Measurements from ENCODE around the gene FGD4. TPM values are rescaled to one million over a fixed set of nuclear protein-coding genes. Genes with fewer than 3 reads are reported as not detected.

FGD4 gene
- total RNA-seq = 10 to 100 TPM; 24.5 to 26.7 TPM
- long read RNA-seq, donor 1, partial matches to known transcripts = 5 of 11 reads
- long read RNA-seq, donor 1, other reads (novel, unspliced or antisense) = 5 of 11 reads
- long read RNA-seq, donor 2, partial matches to known transcripts = 25 of 41 reads
- long read RNA-seq, donor 2, other reads (novel, unspliced or antisense) = 16 of 41 reads

DNA sequence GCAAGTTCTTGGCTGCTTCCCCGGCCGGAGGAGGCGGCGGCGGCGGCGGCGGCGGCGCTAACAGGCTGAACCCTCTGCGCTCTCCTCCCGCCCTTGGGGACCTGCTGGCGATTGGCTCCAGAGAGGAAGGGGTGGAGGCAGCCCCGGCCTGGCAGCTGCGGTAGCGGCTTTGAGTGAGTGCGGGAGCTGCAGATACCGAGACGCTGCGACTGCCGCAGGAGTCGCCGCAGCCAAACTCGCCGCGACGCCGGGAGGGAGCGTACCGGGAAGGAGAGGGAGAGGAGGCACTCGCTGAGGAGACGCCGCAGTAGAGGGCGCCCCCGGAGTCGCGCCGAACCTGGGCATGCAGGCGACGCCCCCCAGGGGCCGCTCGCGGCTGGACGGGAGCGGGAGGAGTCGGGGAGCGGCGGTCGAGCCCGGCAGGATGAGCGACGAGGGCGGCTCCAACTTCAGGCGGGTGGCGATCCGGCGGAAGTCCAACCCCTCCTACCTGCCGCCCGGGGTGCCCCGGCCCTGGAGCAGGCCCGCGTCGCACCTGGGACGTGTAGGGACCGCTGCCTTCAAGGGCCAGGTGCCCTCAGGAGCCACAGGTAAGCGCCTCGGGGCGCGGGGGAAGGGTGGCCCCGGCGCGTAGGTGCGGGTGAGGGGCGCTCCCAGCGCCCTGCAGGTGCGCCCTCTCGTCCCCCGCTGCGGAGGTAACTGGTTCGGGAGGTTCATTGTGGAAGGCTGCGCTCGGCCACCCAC is at the start of gene FGD4:
FGD4 (plus strand) TSS at position 189 of the 744 bp plus-strand sequence.
- intact Hi-C loops (cut with DNase I) = no loop called here
- DNase-seq (ENCODE audit: low spot score) = peak; percentile 93

DNA sequence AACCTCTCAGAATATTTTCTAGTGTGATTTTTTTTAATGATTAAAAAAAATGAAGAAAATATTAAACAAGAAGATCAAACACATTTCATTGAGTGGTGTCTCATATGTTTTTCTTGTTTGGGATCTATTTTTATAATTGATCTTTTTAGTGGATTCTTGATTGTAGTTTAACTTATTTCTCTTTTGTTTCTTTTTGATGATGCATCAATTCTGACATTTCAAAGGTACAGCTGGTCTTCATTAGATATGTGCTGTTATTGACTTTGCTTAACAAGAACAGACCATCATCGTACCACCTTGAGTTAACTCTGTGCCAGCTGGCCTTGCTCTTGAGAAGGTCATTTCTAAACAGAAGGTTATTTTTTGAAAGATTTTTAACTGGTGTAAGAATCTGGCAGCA is 45.8 kb upstream of the FGD4 start:
- intact Hi-C loops (cut with DNase I) = no loop called here
- DNase-seq (ENCODE audit: low spot score) = no peak

DNA sequence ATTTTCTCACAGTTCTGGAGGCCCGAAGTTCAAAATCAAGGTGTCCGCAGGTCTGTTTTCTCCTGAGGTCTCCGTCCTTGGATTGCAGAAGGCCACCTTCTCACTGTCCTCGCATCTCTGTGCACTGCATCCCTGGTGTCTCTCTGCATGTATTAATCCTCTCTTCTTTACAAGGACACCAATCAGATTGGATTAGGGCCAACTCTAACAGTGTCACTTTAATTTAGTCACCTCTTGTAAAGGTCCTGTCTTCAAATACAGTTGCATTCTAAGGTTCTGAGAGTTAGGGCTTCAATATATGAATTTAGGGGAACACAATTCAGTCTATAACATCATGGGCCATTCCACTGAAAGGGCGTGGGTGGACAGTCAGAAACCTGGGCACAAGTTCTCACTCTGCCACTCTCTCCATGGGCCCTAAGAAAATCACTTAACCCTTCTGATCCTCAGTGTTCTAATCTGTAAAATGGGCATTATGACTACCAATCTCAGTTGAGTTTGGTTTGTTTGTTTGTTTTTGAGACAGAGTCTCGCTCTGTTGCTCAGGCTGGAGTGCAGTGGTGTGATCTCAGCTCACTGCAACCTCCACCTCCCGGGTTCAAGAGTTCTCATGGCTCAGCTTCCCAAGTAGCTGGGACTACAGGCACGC is 41.6 kb upstream of the FGD4 start:
- DNase-seq (ENCODE audit: low spot score) = no peak
- intact Hi-C loops (cut with DNase I) = no loop called here

DNA sequence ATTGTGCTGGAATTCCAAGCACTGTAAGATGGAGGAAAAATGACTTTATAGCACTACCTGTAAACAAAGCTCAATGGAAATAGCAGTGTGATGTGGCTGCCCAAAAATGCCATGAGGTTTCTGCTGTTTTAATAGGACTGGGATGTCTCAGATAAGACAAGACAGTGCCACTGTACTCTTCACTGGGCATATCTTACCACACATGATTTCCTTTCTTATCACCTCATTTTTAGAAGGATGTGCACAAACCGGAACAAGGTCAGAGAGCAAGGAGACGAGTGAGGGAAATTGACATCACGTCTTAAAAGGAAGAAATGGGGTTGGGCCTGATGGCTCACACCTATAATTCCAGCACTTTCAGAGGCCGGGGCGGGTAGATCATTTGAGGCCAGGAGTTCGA is 38.4 kb upstream of the FGD4 start:
- intact Hi-C loops (cut with DNase I) = loop anchor here (10.0 kb wide), 2 partner anchors 304 to 314 kb away; partner anchors contain the start of gene DNM1L (in 1 of the 2)

DNA sequence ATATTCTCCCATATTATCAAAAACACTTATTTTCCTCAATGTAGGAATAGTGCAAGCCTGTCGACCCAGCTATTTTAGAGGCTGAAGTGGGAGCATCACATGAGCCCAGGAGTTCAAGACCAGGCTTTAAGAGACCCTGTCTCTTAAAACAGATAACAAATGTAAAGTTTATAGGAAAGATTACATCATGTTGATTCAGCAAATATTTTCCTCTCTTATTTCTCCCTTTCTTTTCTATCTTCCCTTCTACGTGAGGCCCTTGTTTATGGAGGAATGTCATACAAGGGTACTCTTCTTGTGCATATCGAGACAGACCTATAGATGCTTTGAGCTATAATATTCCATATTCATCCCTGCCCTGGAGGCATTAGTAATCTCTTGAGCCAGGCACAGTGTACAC is 36.5 kb upstream of the FGD4 start:
- no peak for DNase-seq (ENCODE audit: low spot score)
- intact Hi-C loops (cut with DNase I) = loop anchor here (10.0 kb wide), 2 partner anchors 302 to 312 kb away; partner anchors contain the start of gene DNM1L (in 1 of the 2)

More for the DNA sequence above, 38.4 kb upstream of the FGD4 start:
- DNase-seq (ENCODE audit: low spot score) = no peak

DNA sequence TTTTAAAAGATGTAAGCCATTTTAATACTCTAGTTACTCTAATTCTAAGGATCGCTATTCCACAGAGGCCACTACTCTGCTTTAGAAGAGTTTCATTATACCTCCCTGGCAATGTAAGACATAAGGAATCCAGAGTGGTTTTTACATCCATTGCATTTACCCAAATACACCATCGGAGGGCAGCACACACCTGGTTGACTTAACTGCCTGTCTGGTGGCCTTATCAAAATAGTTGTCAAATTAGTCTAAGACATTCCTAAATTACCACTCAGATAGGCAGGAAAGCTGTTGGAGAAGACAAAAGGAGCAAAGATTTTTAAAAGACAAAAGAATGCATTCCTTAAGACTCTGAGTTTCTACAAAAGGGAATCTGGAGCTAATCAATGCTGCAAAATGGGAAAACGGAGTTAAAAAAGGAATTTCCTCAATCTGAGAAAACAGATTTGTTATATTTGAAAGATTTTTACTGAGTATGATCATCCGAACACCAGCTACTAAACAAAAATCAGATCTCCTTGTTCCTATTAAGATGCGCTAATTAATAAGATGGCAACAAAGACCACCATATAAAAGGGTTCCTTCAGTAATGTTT is 33.8 kb upstream of the FGD4 start:
- no peak for DNase-seq (ENCODE audit: low spot score)
- intact Hi-C loops (cut with DNase I) = loop anchor here (10.0 kb wide), 2 partner anchors 299 to 309 kb away; partner anchors contain the start of gene DNM1L (in 1 of the 2)

DNA sequence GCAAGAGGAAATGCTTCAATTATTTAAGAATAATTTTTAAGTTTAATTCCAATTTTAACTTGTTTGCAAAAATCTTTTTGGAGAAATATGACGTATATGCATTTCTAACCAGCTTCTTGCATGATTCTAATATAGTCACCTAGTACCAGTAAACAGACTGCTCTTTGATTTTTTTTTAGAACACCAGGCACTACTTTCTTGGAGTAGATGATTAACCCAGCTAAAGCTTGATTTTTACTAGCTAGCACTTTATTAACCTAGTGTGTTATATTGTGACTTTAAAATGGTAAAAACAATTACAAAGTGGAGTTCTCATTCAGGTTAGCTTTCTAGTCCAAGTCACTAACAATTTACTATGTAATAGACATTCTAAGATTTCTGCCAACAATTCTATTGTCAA is 32.6 kb upstream of the FGD4 start:
- intact Hi-C loops (cut with DNase I) = loop anchor here (10.0 kb wide), 2 partner anchors 298 to 308 kb away; partner anchors contain the start of gene DNM1L (in 1 of the 2)
- DNase-seq (ENCODE audit: low spot score) = no peak

DNA sequence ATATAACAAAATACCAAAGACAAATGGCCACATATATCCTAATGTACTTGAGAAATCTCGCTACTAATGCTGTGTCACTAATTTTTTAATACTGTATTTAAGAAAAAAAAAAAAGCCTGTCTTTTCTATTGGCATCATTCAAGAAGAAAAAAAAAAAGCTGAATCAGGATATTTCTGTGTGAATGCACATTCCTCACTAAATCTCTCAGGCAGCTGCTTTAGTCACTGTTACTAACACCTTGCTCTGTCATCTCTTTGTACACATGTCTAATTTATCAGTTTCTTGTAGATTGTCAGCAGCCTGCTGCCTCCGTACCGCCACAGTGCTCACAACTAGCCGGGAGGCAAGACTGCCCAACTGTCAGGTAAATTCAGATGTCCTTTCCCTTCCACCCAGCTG is 32.0 kb upstream of the FGD4 start:
- intact Hi-C loops (cut with DNase I) = loop anchor here (10.0 kb wide), 2 partner anchors 297 to 307 kb away; partner anchors contain the start of gene DNM1L (in 1 of the 2)
- no peak for DNase-seq (ENCODE audit: low spot score)

DNA sequence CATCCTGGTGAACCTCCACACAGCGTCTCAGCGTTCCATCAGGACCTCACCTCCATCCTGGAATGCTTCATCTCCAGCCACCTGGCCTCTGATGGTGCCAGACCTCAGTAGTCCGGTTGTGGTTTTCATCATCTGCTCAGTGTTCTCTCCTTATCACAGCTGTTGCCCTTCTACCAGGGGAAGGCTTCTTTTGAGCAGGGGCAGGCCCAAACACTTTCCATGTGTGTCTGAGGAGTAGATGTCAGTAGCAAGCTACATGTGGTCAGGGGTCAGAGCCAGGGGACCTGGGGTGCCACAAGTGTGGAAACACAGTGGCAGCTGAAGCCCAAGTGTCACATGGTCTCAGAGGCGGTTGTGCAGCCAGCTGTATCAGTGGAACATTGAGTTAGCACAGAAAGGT is 30.2 kb upstream of the FGD4 start:
- intact Hi-C loops (cut with DNase I) = loop anchor here (10.0 kb wide), 2 partner anchors 296 to 306 kb away; partner anchors contain the start of gene DNM1L (in 1 of the 2)
- no peak for DNase-seq (ENCODE audit: low spot score)

DNA sequence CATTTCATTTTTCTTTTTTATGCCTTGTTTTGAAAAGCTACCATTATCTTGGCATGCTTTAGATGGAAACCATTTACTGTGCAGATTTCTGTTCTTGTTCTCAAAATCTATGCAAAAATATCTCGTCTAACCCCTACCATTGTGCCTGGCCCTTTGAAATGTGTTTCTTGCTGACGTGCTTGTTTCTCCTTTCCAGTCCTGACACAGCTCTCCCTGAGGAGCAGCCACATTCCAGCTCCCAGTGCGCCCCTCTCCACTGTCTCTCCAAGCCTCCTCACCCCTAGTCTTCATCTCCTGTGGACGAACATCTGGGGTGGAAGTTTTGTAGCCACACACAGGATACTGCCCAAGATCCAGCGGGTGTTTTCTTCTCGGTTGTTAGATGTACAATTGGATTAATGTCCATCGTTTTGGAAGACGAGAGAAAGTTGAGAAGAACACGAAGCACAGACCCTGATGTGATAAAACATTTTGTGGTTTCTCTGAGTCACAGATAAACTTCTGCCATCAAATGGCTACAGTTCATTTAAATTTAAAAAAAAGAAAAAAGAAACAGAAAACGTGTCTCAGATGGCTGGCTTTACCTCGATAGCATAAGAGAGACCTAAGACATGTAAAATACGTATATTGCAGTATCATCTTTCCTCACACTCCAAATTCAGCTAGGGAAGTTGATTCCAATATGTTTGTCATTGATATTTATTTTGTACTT is 21.9 kb upstream of the FGD4 start:
- intact Hi-C loops (cut with DNase I) = no loop called here
- DNase-seq (ENCODE audit: low spot score) = no peak

DNA sequence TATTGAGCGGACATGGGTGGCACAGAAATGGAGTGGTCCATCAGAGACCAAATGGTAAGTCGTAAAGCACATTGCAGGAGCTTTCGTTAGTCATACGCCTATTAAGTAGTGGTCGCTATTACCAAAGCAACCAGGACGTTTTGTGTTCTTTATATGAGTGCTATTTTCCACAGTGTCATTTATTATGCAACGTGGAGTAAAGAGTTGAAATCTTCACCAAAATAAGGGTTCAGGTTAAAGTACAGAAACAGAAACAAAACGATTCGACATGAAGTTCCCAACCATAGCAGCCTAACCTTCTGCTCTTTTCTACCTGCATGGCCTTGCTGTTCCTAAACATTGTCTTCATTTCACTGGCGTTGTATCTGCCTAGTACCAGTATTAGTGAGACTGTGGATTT is 20.1 kb upstream of the FGD4 start:
- no peak for DNase-seq (ENCODE audit: low spot score)
- intact Hi-C loops (cut with DNase I) = no loop called here

DNA sequence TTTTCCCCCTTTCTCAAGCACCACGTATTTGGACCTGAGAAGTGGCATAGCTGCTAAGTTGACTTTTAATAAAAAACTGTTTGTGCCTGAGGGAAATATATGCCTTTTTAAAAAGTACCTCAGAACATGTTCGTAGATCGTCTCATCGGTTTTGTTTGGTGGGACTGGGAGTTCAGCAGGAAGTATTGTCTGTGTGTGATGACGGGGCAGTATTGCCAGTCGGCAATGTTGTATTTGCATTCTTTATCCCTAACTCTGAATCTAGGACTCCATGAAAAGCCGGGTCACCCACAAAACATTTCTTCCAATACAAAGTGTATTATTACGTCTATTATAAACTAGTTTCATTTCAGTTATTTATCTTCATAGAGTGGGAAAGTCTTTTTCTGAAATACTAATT is 19.7 kb upstream of the FGD4 start:
- DNase-seq (ENCODE audit: low spot score) = no peak
- intact Hi-C loops (cut with DNase I) = no loop called here

DNA sequence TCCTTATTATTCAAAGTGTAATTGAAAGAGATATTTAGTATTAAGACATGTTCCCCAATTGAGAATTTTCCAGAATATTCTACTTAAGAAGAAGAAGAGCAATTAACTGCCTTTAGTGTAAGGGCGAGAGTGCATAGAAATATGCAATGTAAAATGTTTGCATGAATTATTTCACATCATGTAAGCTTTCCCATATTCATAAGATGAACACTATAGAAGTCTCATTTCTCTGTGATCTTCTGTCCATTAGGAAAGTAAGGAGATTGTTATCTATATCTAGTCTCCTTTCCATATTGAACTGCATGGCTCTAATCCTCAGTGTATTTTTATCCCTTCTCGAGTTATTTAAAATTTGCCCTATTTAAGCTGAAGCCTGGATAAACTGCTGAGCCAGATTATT is 17.1 kb upstream of the FGD4 start:
- no peak for DNase-seq (ENCODE audit: low spot score)

DNA sequence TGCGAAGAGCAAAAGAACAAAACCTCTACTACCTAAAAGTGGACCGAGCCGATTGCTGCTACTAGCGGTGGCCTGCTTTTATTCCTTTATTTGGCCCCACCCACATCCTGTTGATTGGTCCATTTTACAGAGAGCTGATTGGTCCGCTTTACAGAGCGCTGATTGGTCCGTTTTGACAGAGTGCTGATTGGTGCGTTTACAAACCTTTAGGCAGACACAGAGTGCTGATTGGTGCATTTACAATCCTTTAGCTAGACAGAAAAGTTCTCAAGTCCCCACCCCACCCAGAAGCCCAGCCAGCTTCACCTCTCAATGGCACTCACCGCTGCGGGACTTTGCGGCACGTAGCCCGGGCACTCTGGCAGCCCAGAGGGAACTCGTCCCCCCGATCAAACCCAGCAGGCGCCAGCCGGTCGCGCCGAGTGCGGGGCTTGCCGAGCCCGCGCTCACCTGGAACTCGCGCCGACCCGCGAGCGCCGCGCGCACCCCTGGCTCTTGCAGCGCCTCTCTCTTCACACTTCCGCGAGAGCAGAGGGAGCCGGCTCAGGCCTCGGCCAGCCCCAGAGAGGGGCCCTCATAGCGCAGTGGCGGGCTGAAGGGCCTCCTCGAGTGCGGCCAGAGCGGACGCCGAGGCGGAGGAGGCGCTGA is 8.7 kb upstream of the FGD4 start:
- no peak for DNase-seq (ENCODE audit: low spot score)
- intact Hi-C loops (cut with DNase I) = no loop called here

More for the DNA sequence above, 17.1 kb upstream of the FGD4 start:
- intact Hi-C loops (cut with DNase I) = no loop called here

DNA sequence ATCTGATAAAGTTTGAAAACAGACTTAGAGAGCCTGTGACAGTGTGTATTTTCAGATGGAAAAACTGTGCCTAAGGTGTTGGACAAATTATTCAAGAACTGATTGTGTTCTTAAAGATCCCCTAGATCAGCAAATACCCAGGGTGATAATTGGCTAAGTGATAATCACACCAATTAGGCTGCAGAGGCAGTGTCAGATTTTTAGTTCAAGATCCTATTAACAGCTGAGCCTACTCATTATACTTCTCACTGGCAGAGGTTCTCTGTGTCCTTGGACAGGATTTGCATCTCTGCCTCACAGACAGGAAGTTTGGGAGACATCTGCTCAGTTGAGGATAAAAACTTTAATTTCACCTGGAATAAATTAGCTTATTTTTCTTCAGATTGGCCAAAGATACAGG is 4.3 kb upstream of the FGD4 start:
- intact Hi-C loops (cut with DNase I) = no loop called here
- DNase-seq (ENCODE audit: low spot score) = no peak

DNA sequence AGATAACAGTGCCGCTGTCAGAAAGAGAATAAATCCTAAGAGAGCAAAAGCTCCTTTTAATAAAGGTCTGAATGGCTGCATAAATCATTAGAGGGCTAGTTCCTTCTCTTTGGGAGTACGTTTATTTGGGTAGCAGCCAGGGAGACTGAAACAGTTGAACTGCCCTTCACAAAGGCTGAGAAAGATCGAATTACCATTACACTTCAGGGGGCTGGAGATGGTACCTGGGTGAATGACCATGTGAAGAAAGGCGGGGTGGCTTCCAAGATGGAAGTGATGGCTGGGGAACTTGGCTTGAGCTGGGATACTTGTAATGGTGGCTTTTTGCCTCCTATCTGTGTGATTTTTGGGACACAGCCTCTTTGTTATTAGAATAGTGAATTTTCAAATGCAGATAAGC is 1.7 kb upstream of the FGD4 start:
- no peak for DNase-seq (ENCODE audit: low spot score)
- intact Hi-C loops (cut with DNase I) = no loop called here

DNA sequence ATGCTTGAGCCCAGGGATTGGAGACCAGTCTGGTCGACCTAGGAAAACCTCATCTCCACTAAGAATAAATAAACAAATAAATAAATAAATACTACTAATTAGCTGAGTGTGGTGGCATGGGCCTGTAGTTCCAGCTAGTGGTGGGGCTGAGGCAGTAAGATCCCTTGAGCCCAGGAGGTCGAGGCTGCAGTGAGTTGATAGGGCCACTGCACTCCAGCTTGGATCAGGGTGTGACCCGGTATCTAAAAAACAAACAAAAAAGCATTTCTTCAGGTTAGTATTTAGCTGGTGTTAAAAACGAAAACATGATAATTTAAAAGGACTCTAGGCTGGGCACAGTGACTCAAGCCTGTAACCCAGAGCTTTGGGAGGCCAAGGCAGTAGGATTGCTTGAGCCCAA is 1.2 kb upstream of the FGD4 start:
- no peak for DNase-seq (ENCODE audit: low spot score)

DNA sequence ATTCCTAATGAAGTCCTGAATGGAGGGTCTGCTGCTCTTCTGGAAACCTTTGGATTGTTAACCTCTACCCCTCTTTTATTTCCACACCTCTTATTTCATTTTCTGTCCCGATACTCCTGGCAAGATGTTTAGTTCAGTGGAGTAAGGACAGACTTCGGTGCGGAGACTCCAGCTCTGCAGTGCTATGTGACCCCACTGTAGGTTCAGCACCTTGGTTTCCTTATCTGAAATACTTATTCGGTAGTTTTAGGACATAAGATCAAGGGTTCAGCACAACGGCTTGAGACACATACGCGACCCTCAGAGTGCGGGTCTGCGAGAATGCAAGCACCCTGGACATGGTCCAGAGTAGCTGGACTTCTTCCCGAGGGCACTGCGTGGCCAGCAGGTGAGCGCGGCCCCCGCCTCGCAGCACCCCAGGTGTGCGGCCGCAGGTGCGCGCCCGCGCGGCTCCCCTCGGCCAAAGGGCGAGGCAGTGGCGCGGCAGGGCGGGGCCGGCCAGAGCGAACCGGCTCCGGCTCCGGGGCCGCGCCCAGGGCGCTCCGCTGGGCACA is 465 bp upstream of the FGD4 start:
- no peak for DNase-seq (ENCODE audit: low spot score)
- intact Hi-C loops (cut with DNase I) = no loop called here

More for the DNA sequence above, 1.2 kb upstream of the FGD4 start:
- intact Hi-C loops (cut with DNase I) = no loop called here

Measured in posterior vena cava (tissue), 2 donors.